GM21367 (cell line): Measurements from ENCODE around the gene BAK1.
"Not testable (repeated sequence)": the region's sequence is repeated elsewhere in the genome, so short reads cannot be mapped to it uniquely, and the experiment has no call there.

ENCODE experiments used
- ATAC-seq: cut with Tn5 transposase; IDR thresholded peaks from one replicate; pipeline ENCODE4 v1.9.1; 2021; ENCODE audit not compliant: unreplicated experiment

The BAK1 gene

DNA sequence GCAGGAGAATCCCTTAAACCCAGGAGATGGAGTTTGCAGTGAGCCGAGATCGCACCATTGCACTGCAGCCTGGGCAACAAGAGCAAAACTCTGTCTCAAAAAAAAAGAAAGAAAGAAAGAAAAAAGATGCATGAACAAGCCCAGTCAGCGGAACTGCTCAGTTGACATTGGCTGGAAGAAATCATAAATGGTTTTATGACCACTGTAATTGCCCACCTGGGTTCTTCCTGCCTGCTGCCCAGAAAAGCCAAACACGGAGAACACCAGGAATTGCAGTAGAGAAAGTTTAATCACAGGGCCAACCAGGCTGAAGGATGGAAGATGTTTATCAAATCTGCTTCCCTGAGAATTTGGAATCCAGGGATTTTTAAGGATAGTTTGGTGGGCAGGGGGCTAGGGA lies 22.7 kb downstream of the BAK1 start:
- ATAC-seq: no peak

DNA sequence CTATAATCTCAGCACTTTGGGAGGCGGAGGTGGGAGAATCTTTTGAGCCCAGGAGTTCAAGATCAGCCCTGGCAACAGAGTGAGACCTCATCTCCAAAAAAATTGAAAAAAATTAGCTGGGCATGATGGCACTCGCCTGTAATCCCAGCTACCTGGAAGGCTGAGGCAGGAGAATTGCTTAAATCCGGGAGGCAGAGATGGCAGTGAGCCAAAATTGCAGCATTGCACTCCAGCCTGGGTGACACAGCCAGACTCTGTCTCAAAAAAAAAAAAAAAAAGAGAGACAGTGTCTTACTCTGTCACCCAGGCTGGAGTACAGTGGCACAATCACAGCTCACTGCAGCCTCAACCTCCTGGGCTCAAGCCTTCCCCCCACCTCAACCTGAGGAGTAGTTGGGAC lies 27.2 kb downstream of the BAK1 start:
- ATAC-seq: not testable (repeated sequence)

DNA sequence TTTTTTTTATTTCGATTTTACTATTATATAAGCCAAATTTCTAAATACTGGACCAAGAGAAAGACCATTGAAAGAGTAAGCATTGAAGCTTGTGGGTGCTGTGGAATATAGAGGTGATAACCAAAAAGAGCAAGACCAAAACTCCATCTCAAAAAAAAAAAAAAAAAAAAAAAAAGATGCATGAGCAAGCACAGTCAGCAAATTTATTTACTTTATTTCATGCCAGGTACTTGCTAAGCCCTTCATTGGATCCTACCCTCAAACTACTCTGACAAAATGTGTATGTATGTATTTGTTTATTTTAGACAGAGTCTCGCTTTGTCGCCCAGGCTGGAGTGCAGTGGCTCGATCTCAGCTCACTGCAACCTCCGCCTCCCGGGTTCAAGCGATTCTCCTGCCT lies 27.8 kb downstream of the BAK1 start:
- no peak for ATAC-seq

DNA sequence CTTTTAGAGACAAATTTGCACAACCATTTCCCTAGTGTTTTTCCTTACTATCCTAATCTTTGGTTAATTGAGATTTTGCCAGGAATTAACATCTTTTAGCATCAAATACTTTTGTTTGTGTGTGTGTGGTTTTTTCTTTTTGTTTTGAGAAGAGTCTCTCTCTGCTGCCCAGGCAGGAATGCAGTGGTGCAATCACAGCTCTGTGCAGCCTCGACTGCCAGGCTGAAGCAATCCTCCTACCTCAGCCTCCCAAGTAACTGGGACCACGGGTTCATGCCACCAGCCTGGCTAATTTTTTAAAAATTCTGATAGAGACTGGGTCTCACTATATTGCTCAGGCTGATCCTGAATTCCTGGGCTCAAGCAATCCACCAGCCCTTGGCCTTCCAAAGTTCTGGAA lies 28.5 kb downstream of the BAK1 start:
- ATAC-seq: no peak

DNA sequence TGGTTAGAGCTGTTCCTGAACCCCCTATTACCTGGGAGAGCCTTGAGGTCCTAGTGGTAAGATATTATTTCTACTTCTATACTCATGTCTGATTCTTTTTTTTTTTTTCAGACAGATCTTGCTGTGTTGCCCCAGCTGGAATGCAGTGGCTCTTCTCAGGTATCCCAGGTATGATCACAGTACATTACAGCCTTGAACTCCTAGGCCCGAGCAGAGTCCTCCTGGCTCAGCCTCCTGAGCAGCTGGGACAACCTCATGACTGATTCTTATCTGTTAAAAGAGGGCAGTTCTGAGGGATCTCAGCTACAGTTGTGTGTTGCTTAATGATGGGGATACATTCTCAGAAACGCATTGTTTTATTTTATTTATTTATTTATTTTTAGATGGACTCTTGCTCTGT lies 30.2 kb downstream of the BAK1 start:
- ATAC-seq: no peak

DNA sequence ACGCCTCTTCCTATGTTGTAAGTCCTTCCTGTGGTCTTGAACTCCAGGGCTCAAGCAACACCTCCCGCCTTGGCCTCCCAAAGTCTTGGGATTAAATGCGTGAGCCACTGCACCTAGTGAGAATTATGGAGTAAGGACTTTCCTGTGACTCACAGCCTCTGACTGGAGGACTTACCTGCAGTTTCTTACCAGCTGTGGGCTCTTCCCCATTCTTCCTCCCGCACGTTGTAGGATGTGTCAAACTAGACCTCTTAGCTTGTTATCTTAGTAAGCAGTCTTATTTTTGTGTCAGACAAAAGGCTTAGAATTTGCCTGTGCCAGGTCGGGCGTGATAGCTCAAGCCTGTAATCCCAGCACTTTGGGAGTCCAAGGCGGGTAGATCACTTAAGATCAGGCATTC lies 30.9 kb downstream of the BAK1 start:
- no peak for ATAC-seq

DNA sequence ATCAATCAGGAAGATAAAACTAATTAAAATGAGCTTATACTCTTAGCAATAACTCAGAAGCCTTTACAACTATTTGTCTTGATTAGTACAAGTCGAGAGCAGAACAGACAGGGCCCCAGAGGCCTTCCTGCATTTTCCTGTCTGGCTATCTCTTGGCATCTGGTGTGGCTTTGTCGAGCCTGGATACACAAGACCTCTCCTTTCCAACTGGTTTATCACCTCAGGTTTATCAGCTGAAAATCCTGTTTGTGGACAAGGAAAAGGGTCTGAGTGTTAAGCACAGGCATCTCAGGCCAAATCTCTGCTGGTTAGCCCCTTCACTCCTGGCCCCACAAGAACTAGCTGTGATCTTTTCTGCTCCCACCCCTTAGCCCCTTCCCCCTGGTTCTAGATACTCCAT lies 32.6 kb downstream of the BAK1 start:
- ATAC-seq: no peak

DNA sequence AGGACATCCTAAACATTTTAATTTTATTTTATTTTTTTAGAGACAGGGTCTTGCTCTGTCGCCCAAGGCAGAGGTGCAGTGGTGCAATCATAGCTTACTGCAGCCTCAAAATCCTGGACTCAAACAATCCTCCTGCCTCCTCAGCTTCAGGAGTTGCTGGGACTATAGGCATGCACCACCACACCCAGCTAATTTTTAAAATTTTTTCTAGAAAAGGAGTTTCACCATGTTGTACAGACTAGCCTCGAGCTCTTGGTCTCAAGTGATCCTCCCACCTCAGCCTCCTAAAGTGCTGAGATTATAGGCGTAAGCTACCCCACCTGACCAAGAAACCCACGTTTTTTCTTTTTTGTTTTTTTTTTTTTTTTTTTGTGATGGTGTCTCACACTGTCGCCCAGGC lies 33.3 kb downstream of the BAK1 start:
- no peak for ATAC-seq

DNA sequence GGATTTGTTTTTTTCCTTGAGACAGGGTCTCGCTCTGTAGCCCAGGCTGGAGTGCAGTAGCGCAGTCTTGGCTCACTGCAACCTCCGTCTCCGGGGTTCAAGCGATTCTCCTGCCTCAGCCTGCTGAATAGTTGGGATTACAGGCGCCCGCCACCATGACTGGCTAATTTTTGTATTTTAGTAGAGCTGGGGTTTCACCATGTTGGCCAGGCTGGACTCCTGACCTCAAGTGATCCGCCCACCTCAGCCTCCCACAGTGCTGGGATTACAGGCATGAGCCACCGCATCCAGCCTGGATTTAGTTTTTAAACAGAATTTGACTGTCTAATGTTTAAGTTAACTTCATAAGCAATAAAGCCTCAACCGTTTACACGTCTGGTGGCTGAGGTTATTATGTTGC lies 34.8 kb downstream of the BAK1 start:
- not testable (repeated sequence) for ATAC-seq

DNA sequence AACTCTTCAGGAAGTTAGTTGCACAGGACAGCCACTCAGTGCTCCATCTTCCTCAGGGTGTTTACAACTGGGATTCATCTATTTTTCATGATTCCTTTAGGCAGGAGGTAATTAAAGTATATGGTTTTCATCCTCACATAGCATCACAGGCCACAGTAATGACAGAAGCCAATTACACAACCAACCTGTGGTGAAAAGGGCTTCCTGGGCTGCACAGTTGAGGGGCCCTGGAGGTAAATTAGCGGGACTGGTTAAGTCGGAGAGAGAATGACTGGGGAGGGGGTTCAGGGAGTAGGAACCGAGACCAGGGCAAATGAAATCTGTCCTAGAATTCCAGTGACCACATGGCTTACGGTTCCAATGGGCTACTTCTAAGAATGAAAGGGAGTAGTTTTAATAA lies 37.0 kb downstream of the BAK1 start:
- no peak for ATAC-seq

DNA sequence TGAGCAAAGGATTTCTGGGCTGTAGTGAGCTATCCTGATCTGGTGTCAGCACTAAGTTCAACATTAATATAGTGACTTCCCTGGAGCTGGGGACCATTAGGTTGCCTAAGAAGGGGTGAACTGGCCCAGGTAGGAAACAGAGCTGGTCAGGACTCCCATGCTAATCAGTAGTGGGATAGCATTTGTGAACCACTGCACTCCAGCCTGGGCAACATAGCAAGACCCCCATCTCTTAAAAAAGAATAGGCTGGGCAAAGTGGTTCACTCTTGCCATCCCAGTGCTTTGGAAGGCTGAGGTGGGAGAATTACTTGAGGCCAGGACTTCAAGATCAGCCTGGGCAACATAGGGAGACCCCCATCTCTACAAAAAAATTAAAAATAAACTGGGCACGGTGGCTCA lies 39.3 kb downstream of the BAK1 start:
- ATAC-seq: no peak

DNA sequence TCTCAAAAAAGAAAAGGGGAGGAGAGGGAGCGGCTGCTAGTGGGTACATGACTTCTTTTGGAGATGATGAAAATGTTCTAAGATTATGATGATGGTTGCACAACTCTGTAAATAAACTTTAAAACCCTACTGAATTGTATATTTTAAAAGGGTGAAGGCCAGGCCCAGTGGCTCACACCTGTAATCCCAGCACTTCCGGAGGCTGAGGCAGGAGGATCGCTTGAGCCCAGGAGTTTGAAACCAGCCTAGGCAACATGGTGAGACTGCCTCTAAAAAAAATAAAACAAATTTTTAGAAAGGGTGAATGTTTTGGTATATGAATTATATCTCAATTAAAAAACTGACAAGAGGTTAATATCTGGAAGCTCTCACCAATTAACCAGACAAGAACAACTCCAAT lies 45.4 kb downstream of the BAK1 start:
- no peak for ATAC-seq

DNA sequence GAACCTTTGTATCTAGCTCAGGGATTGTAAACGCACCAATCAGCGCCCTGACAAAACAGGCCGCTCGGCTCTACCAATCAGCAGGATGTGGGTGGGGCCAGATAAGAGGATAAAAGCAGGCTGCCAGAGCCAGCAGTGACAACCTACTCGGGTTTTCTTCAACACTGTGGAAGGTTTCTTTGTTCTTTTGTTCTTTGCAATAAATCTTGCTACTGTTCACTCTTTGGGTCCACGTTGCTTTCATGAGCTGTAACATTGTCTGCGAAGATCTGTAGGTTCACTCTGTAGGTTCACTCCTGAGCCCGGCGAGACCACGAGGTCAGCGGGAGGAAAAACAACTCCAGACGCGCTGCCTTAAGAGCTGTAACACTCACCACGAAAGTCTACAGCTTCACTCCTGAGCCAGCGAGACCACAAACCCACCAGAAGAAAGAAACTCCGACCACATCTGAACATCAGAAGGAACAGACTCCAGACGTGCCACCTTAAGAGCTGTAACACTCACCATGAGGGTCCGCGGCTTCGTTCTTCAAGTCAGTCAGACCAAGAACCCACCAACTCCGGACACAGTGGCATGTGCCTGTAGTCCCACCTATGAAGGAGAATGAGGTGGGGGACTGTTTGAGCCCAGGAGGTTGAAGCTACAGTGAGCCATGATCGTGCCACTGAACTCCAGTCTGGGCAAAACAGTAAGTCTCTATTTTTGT lies 46.8 kb downstream of the BAK1 start:
- not testable (repeated sequence) for ATAC-seq

DNA sequence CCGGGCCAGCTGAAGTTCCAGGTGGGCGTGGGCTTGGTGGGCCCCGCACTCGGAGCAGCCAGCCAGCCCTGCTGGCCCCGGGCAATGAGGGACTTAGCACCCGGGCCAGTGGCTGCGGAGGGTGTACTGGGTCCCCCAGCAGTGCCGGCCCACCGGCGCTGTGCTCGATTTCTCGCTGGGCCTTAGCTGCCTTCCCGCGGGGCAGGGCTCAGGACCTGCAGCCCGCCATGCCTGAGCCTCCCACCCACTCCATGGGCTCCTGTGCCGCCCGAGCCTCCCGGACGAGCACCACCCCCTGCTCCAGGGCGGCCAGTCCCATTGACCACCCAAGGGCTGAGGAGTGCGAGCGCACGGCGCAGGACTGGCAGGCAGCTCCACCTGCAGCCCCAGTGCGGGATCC lies 47.6 kb downstream of the BAK1 start:
- ATAC-seq: not testable (repeated sequence)

DNA sequence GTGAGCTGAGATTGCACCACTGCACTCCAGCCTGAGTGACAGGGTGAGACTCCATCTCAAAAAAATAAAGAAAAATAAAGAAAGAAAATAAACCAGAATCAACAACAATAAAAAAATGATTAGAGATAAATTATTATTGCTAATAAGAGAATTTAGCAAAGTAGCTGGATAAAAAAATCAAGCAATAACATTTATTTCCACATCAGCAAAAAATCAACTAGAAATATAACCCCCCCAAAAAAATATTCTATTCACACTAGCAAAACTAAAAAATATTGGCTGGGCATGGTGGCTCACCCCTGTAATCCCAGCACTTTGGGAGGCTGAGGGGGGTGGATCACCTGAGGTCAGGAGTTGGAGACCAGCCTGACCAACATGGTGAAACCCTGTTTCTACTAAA lies 49.5 kb downstream of the BAK1 start:
- not testable (repeated sequence) for ATAC-seq
